GM12873 (cell line): ENCODE data around the gene MIER3.

Experiments
- TF ChIP-seq, protein P1 (sequence below): IDR thresholded peaks from 2 replicates; pipeline ENCODE4 v1.5.1; 2012; ENCODE audit warnings: low read depth, mild to moderate bottlenecking, moderate library complexity, low read length, control low read depth; ENCODE audit not compliant: insufficient read depth; ENCODE audit errors: missing control alignments

MIER3 gene

DNA sequence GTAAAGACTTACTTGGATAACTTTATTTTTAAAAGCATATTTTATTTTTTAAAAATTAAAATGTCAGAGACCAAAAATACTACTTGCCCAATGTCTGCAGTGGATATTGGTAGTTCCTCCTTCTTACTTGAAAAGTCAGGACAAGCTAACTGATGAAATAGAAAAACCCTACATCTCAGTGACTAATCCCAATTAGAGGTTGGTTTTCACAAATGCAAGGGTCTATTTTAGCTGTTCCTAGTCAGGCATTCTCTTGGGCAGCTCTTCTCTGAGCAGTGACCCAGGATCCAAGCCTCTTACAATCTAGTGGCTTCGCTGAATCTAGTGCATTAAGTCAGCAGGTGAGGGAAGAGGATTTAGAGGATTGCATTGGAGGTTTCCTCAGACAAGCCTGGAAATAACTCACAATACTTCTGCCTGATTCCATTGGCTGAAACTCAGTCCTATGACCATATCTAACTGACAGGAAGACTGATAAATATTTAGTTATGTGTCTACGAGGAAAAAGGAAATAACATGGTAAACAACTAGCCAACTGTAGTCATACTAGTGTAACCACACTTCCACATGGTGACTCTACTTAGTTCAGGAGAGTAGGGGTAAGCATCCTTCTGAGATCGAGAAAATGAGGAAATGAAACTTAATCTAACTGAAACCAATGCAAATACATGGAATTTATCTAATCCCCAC, 34.2 kb upstream of the MIER3 start:
- TF ChIP-seq, protein P1, sequence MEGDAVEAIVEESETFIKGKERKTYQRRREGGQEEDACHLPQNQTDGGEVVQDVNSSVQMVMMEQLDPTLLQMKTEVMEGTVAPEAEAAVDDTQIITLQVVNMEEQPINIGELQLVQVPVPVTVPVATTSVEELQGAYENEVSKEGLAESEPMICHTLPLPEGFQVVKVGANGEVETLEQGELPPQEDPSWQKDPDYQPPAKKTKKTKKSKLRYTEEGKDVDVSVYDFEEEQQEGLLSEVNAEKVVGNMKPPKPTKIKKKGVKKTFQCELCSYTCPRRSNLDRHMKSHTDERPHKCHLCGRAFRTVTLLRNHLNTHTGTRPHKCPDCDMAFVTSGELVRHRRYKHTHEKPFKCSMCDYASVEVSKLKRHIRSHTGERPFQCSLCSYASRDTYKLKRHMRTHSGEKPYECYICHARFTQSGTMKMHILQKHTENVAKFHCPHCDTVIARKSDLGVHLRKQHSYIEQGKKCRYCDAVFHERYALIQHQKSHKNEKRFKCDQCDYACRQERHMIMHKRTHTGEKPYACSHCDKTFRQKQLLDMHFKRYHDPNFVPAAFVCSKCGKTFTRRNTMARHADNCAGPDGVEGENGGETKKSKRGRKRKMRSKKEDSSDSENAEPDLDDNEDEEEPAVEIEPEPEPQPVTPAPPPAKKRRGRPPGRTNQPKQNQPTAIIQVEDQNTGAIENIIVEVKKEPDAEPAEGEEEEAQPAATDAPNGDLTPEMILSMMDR = no peak

DNA sequence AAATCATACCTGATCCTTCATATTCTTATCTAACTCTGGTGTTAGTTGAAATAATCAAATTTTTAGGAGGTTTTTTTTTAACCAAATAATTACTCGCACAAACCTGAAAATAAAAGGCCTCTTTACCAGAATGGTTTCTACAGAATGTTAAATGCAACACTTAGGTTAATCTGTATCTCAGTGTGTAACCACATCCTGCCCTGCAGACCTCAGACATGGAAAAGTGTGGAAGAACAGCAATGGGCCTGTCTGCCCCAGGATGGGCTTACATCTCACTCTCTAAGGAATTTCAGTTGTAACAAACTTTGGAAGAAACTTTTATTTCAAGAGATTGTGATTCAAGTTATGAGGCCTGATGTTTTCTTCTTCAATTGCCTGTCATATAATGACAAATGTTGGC, 32.5 kb upstream of the MIER3 start:
- TF ChIP-seq, protein P1 = no peak

DNA sequence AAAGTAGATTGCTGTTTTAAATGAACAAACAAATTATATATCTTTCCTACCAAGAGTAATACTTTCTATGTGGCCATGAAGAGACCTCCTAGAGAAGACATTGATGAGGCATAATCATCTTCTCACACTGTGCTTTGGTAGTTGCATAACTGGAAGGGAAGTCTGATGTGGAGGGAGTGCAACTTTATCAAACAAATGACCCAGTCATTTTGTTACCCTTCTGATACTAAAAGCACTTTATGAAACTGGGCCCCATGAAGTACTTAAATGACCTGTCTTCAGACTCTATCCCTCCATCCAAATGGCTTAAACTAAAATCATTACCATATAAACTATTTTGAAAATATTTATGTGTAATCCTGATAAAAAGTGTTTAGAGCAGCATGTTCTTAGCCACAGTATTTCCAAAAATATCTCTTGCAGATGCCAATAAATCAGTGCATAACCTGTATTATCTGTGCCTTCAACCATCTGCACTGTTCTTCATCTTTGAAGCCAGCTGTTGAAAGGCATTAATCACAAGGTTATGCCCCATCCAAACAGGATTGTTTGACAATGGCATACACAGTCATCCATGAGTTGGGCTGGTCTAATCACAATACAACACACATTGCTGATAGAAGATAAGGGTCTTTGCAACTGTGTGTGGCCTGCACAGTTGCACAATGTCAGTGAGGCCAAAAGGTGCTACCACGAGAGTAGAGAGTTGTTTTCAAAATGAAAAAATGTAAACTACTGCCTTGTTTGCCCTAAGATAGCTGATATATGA, 31.9 kb upstream of the MIER3 start:
- TF ChIP-seq, protein P1 = no peak

DNA sequence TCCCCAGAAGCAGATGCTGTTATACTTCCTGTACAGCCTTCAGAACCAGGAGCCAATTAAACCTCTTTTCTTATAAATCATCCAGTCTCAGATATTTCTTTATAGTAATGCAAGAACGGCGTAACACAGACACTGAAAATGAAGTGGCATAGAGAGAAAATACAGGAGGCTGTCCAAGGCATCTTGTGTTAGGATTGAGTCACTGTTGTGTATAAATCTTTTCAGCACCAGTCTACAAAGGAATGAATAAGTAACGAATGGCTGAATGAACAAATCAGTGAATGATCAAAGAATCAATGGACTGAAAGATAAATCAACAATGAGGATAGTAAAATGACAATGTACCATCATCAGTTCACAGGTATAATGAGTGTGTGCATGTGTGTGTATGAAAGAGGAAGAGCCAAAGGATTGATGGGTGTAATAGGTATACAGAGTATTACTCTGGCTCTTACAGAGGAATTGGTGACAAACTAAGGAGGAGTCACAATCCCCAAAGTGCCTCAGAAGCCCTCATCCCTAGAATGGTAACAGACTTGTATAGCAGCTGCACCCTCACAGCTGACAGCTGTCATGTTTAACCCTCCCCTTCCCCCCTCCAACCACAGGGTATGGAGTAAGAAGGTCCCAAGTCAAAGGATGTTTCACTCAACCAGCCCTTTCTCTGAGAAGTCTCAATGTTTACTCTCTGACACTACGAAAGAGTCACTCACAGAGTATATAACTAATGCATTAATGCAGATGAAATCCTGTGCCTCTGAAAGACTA, 29.8 kb upstream of the MIER3 start:
- TF ChIP-seq, protein P1 = no peak

DNA sequence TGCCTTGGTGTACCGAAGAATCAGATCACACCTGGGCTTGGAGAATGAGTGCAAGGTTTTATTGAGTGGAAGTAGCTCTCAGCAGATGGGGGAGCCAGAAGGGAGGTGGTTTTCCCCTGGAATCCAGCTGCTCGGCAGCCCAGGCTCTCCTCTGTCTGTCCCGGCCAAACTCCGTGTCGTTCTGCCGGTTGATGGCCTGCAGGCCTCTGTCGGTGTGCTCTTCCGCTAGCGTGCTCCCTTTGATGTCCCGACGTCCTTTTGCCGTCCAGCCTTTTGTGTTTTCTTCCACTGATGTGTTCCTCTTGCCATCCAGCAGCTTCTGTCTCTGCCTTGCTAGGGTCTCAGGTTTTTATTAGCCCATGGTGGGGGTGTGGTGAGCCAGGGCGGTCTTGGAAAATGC, 28.0 kb upstream of the MIER3 start:
- TF ChIP-seq, protein P1 = no peak

DNA sequence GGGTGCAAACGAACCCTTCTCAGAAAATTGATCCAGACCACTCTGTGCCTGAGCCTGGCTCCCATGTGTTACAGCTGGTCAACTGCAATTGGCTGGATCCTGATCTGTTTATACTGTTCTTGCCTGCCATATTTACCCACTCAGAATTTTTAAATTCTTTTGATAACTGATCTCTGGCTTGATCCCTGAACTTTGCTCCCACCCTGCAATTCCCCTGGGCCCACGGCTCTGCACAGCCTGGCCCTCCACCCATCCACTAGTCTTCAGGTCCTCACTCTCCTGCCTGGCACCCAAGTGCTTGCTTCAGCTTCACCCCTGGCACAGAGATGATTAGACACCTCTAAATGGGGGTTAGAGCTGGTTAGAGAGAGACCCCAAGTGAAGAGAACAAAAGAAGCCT, 25.9 kb upstream of the MIER3 start:
- TF ChIP-seq, protein P1 = no peak

DNA sequence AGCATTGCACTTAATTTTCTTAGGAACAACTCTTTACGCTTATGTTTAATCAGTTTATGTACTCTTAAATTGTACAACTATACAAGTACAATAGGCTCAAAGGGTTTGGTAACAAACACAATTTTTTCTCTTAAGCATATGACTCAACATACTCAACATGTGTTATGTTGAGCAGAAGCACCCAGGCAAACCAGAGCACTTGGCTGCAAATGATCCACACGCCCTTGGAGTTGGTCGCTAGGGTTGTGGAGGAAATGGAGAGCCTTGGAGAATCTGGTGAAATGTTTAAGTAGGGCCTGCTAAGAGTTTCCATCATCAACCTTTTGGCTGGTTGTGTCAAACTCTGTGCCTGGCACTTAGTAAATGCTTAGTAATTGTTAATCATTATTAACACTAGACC, 25.1 kb upstream of the MIER3 start:
- TF ChIP-seq, protein P1 = no peak
